Caco-2 (cell line): ENCODE measurements around the gene RNF43. TPM values are rescaled to one million over a fixed set of nuclear protein-coding genes. Genes with fewer than 3 reads are reported as not detected.

Experiments
- BruUV-seq: library from RNA; stranded (reverse); fragments of 400-500 nt; replicated peaks from 2 replicates; lab custom pipeline; 2021; lab: Mats Ljungman, UMichigan
- CTCF ChIA-PET: fragments of 300-600 bp; sonication (Branson Sonifier 250); formaldehyde crosslinking; loops from one replicate; lab custom pipeline; 2022; ENCODE audit warnings: antibody characterized with exemption; lab: Charles Lee
- POLR2A ChIA-PET: fragments of 300-600 bp; sonication (Branson Sonifier 250); formaldehyde crosslinking; loops from one replicate; lab custom pipeline; 2022; ENCODE audit warnings: antibody characterized with exemption; lab: Charles Lee
- DNase-seq, 2 experiments: peaks; one replicate each; pipeline versions ENCODE4 v3.0.0 to v3.0.0-alpha.2; 2020 to 2022
- H3K27me3 ChIP-seq: replicated peaks from 2 replicates; pipeline ENCODE4 v1.6.0; 2011; ENCODE audit warnings: low read length; ENCODE audit not compliant: control insufficient read depth, insufficient read depth
- H3K36me3 ChIP-seq: 2 replicates; pipeline ENCODE4 v1.5.1; 2011; ENCODE audit warnings: low read length; ENCODE audit not compliant: control insufficient read depth, insufficient read depth
- H3K4me1 ChIP-seq: fragments of 250-450 bp; sonication (Bioruptor Pico); 2 replicates; pipeline ENCODE4 v1.5.1; 2020; ENCODE audit warnings: mild to moderate bottlenecking
- H3K4me3 ChIP-seq: 2 replicates; pipeline ENCODE4 v1.5.1; 2011; ENCODE audit warnings: low read depth, mild to moderate bottlenecking, control low read depth, low read length
- H3K9me3 ChIP-seq: fragments of 250-450 bp; sonication (Bioruptor Pico); 2 replicates; pipeline ENCODE4 v1.5.1; 2020; ENCODE audit warnings: mild to moderate bottlenecking, moderate library complexity
- H3K27ac Mint-ChIP-seq: one replicate; pipeline ENCODE4 v1.8.0; 2022; ENCODE audit warnings: mixed read lengths; ENCODE audit not compliant: unreplicated experiment
- H3K27me3 Mint-ChIP-seq: one replicate; pipeline ENCODE4 v1.8.0; 2022; ENCODE audit warnings: mixed read lengths; ENCODE audit not compliant: insufficient read depth, unreplicated experiment
- H3K36me3 Mint-ChIP-seq: one replicate; pipeline ENCODE4 v1.8.0; 2022; ENCODE audit warnings: mild to moderate bottlenecking, mixed read lengths; ENCODE audit not compliant: insufficient read depth, unreplicated experiment
- H3K4me1 Mint-ChIP-seq: one replicate; pipeline ENCODE4 v1.8.0; 2022; ENCODE audit warnings: low read depth, mixed read lengths; ENCODE audit not compliant: unreplicated experiment
- H3K4me3 Mint-ChIP-seq: one replicate; pipeline ENCODE4 v1.8.0; 2022; ENCODE audit warnings: mild to moderate bottlenecking, moderate library complexity, mixed read lengths; ENCODE audit not compliant: unreplicated experiment
- H3K9me3 Mint-ChIP-seq: one replicate; pipeline ENCODE4 v1.8.0; 2022; ENCODE audit warnings: mixed read lengths; ENCODE audit not compliant: unreplicated experiment
- CTCF ChIP-seq, 2 experiments: fragments of 200-600 bp in 1 of 2; IDR thresholded peaks; 1 replicate in 1 of 2; 2 replicates in 1 of 2; pipeline versions ENCODE4 v1.5.1 to v1.8.0; 2011 to 2022; ENCODE audit warnings: antibody characterized with exemption in 1 of 2, control low read depth in 1 of 2, inconsistent platforms in 1 of 2, low read depth in 1 of 2, low read length in 1 of 2, mild to moderate bottlenecking in 1 of 2, moderate library complexity in 1 of 2; ENCODE audit not compliant: insufficient read depth in 1 of 2, severe bottlenecking in 1 of 2, unreplicated experiment in 1 of 2
- intact Hi-C: fragments of 100-400 bp; cut with micrococcal nuclease; formaldehyde crosslinking; loops from one replicate; pipeline ENCODE4 v1.10.0; 2022; ENCODE audit not compliant: unreplicated experiment
- total RNA-seq: library from RNA; stranded (reverse); gene quantifications from 2 replicates; pipeline ENCODE4 v1.2.3, GENCODE V29; 2022

Gene RNF43
- total RNA-seq, 1 experiment from 2014 or later = 84.2 TPM

- ChIA-PET POLR2A (no interaction called here), CTCF (no interaction called here)
- no peaks in the 10 kb centered on the region for H3K36me3 ChIP-seq
- H3K4me3 ChIP-seq = no peak overlapping the region
- H3K9me3 ChIP-seq = no peaks in the 10 kb centered on the region
- Mint-ChIP-seq H3K27me3 (no peaks in the 10 kb centered on the region), H3K9me3 (no peaks in the 10 kb centered on the region), H3K27ac (no peak overlapping the region), H3K36me3 (no peaks in the 10 kb centered on the region), H3K4me1 (no peaks in the 10 kb centered on the region), H3K4me3 (no peak overlapping the region)
- DNase-seq = no peak
- no peaks in the 10 kb centered on the region for H3K27me3 ChIP-seq
- intact Hi-C loops = no loop called here
- no peaks in the 10 kb centered on the region for H3K4me1 ChIP-seq
- no peak for TF ChIP-seq CTCF (IDR thresholded peaks at IDR 0.05; ENCODE audit: insufficient read depth in 1 of 2, low read depth in 1 of 2, low read length in 1 of 2, severe bottlenecking in 1 of 2, unreplicated experiment in 1 of 2)
- no TSS peak for BruUV-seq
Measured at GRCh38 chr17:58436805-58437239, 19.5 kb upstream of the RNF43 start.

- Mint-ChIP-seq H3K9me3 (no peaks in the 10 kb centered on the region), H3K4me3 (no peak overlapping the region), H3K27me3 (no peaks in the 10 kb centered on the region), H3K36me3 (no peaks in the 10 kb centered on the region), H3K27ac (no peak overlapping the region), H3K4me1 (no peaks in the 10 kb centered on the region)
- Histone ChIP-seq H3K27me3 (no peaks in the 10 kb centered on the region), H3K36me3 (no peaks in the 10 kb centered on the region), H3K4me1 (no peaks in the 10 kb centered on the region), H3K9me3 (no peaks in the 10 kb centered on the region), H3K4me3 (no peak overlapping the region)
- ChIA-PET POLR2A (no interaction called here), CTCF (no interaction called here)
- intact Hi-C loops = no loop called here
- TF ChIP-seq CTCF (IDR thresholded peaks at IDR 0.05; ENCODE audit: insufficient read depth in 1 of 2, low read depth in 1 of 2, low read length in 1 of 2, severe bottlenecking in 1 of 2, unreplicated experiment in 1 of 2) = no peak
- no peak for DNase-seq
- BruUV-seq = no TSS peak
Measured at GRCh38 chr17:58436245-58436644, 18.9 kb upstream of the RNF43 start.

GRCh38 chr17:58432806-58433573 is 15.7 kb upstream of the RNF43 start:
- no peaks in the 10 kb centered on the region for H3K4me1 ChIP-seq
- Mint-ChIP-seq H3K27me3 (no peaks in the 10 kb centered on the region), H3K27ac (no peak overlapping the region), H3K4me1 (no peaks in the 10 kb centered on the region), H3K4me3 (no peak overlapping the region), H3K9me3 (no peaks in the 10 kb centered on the region), H3K36me3 (no peaks in the 10 kb centered on the region)
- no peaks in the 10 kb centered on the region for H3K9me3 ChIP-seq
- peak in 1 of 2 experiments; percentile 24 for TF ChIP-seq CTCF (IDR thresholded peaks at IDR 0.05; ENCODE audit: insufficient read depth in 1 of 2, low read depth in 1 of 2, low read length in 1 of 2, severe bottlenecking in 1 of 2, unreplicated experiment in 1 of 2)
- no peaks in the 10 kb centered on the region for H3K27me3 ChIP-seq
- CTCF ChIA-PET = interaction anchor here (1.0 to 1.8 kb wide), 3 partner anchors 15 to 115 kb away, joined by 3 to 13 read pairs (median 6); partner anchors contain the start of gene RNF43
- H3K36me3 ChIP-seq = no peaks in the 10 kb centered on the region
- POLR2A ChIA-PET = interaction anchor here (0.6 kb wide), 1 partner anchor 10 kb away, joined by 10 read pairs; no protein-coding TSS in a partner anchor
- no TSS peak for BruUV-seq
- intact Hi-C loops = no loop called here
- H3K4me3 ChIP-seq = no peak overlapping the region
- DNase-seq = no peak
